ENCODE data around the gene SPESP1.
"Not testable (repeated sequence)": the region's sequence is repeated elsewhere in the genome, so short reads cannot be mapped to it uniquely, and the experiment has no call there.

Gene SPESP1

GRCh38 chr15:68966996-68967395, 36.7 kb downstream of the SPESP1 start:
- DNase-seq = no peak

- DNase-seq = no peak
Observed at GRCh38 chr15:68967948-68968347, 37.6 kb downstream of the SPESP1 start.

- no peak for DNase-seq
Observed at GRCh38 chr15:68969298-68969697, 39.0 kb downstream of the SPESP1 start.

DNA sequence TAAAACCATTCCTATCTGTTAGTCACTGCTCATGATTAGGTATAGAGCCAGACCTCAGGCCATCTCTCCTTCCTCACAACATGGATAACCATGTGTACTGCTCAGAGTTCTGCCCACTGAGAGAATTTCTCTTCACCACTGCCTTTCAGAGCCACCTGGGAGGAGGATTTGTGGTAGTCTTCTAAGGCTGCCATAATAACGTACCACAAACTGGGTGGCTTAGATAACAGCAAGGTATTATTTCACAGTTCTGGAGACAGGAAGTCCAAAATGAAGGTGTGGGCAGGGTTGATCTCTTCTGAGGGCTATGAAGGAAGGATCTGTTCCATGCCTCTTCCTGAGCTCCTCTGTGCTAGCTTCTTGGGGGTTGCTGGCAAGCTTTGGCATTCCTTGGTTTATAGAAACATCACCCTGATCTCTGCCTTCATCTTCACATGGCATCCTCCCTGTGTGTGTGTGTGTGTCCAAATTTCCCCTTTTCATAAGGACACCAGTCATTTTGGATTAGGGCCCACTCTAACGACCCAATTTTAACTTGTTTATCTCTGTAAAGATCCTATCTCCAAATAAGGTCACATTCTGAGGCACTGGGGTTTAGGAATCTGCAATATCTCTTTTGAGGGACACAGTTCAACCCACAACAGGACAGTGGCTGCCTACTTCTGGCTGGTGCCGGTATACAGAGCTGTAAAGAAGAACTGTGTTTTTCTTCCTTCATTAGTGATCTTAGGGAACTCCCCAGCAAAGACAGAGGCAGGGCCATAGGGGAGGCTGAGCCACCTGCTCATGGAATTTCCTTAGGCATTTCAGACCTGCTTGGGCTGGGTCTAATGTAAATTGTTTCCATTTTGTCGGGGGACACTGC, 42.1 kb downstream of the SPESP1 start:
- no peak for DNase-seq

DNA sequence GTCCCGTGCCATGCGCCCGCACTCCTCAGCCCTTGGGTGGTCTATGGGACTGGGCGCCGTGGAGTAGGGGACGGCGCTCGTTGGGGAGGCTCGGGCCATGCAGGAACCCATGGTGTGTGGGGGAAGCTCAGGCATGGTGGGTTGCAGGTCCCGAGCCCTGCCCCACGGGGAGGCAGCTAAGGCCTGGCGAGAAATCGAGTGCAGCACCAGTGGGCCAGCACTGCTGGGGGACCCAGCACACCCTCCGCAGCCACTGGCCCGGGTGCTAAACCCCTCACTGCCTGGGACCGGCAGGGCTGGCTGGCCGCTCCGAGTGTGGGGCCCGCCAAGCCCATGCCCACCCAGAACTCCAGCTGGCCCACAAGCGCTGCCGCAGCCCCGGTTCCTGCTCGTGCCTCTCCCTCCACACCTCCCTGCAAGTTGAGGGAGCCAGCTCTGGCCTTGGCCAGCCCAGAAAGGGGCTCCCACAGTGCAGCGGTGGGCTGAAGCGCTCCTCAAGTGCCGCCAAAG, 45.4 kb downstream of the SPESP1 start:
- DNase-seq = not testable (repeated sequence)

GRCh38 chr15:68977426-68977825, 47.1 kb downstream of the SPESP1 start:
- not testable (repeated sequence) for DNase-seq

GRCh38 chr15:68979006-68979405, 48.7 kb downstream of the SPESP1 start:
- DNase-seq = no peak

GRCh38 chr15:68979816-68980215, 49.5 kb downstream of the SPESP1 start:
- DNase-seq = no peak

DNA sequence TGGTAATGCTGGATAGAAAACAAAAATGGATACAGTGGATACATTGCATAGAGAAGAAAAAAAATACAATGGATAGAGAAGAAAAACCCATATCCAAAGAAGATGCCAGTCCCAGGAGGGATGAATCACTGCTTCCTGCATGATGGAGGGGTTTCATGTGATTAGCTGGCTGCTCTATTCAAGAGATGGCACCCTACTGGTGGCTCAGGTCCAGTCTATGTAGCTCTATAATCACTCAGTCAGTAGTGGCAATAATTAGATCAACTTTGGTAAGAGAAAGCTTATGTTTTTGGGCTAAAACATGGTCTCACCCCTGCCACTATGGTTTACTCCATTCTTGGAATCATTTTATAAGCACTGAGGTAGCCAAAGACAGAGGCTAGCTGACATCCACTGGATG, 50.5 kb downstream of the SPESP1 start:
- DNase-seq = no peak

GRCh38 chr15:68981941-68982340, 51.6 kb downstream of the SPESP1 start:
- DNase-seq = no peak

DNA sequence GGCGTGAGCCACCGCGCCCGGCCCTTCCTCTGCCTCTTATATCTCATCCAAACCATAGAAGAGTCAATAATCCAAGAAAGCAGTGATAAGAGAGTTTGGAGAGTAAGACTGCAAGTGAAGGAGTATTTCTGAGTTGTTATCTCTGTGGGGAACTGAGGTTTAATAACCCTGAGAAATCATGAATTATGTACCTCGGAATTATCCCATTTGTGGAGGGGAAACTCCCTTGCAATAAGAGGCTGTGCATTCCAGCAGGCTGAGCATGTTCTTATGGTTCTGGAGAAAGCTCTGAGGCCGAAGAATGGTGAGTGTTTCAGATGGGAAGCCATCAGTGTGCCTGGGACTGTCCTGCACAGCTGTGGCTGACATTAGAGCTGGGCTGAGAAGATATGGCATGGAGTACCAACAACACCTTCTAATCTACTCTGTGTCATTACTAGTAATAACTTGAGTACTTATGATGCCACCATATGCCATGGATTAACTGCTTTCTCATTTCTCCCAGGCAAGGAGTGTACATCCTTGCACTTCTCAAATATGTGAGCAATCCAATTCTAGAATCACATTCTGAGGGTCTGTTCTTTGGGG, 52.7 kb downstream of the SPESP1 start:
- no peak for DNase-seq

- DNase-seq = no peak
Observed at GRCh38 chr15:68983961-68984481, 53.7 kb downstream of the SPESP1 start.

DNA sequence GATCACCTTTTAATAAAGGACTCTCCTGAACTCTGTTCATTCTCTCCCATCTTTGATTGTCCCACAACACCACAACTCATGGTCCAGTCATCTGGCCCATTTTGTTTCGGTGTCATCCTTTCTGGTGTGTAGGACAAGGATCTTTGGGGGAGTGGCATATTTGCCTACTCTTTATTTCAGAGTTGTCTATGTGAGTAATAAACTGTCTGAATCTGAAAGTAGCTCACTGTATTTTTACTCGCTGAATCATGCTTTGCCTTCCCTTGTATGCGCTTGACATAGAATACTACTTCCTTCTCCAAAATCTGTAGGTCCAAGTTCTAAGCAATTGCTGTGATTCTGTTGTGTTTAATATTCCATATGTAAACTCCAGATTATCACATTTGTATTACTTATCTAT, 54.3 kb downstream of the SPESP1 start:
- DNase-seq = no peak

- no peak for DNase-seq
Observed at GRCh38 chr15:68985361-68985891, 55.1 kb downstream of the SPESP1 start.

- DNase-seq = no peak
Observed at GRCh38 chr15:68986322-68986721, 56.0 kb downstream of the SPESP1 start.

GRCh38 chr15:68987120-68987519, 56.8 kb downstream of the SPESP1 start:
- DNase-seq = no peak

DNA sequence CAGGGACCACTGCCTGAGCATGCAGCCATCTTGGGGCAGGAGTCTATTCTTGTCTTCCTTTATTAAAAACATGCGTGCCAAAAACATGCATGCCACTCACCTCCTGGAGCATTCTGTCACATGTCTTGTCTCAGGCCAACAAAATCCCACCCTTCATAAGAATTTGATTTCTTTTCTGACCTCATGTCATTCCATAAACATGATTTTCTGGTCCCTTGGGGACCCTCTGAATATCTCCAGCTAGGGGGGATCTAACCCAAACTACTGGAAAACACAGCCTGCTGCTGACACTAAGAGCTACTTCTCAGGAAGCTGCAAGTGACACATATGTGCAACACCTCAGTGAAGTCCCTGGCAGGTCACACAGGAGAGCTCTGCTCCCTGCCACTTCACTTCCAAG, 57.4 kb downstream of the SPESP1 start:
- DNase-seq = peak; percentile 8

- DNase-seq = no peak
Observed at GRCh38 chr15:68989541-68990230, 59.4 kb downstream of the SPESP1 start.

GRCh38 chr15:68990231-68990991, 60.1 kb downstream of the SPESP1 start:
- no peak for DNase-seq

DNA sequence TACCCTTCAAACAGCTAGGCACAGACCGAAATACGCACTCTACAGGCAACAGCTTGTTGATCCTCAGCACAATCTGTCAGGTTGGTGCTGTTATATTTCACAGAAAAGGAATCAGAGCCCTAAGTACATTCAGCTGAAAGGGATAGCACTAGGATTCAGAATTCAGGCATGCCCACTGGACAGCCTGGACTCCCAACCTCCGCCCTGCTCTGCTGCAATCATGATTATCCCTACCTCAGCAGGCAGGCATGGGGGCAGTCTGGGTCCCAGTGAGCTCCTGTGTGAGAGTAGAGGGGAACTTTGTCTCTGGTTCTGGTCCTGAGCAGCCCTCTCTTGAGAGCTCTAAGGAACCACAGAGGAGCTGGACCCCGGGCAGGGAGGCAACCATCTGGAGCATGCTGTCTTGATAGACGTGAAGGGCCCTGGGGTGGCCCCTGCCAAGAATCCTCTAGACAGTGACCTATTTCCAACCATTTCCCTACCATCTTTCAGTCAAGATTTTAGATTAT, 60.7 kb downstream of the SPESP1 start:
- no peak for DNase-seq

DNA sequence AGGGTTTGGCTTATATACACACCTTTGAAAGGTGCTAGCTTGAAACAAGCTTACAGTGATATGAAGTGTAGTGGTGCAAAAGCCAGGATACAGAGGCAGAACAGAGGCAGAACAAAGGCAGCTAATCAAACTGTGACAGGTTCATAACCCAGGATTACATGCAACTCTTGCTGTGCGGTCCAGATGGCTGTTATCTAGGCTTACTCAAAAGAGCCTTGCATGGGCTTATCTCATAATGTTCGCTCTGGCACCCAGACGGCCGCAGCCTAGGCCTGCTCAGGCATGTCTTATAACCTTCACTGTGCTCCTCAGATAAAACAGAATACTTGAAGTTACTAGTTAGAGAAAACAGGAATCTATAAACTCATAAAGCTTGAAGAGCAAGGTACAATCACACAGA, 61.4 kb downstream of the SPESP1 start:
- DNase-seq = no peak

- no peak for DNase-seq
Observed at GRCh38 chr15:68992696-68993095, 62.4 kb downstream of the SPESP1 start.
